ENCODE data around the gene ZNF649. TPM values are rescaled to one million over a fixed set of nuclear protein-coding genes. Genes with fewer than 3 reads are reported as not detected.
A peak's percentile ranks its signal among the peaks of the same experiment; 100 is the strongest.

ZNF649 gene
- total RNA-seq, 1 donor = 12.1 TPM

DNA sequence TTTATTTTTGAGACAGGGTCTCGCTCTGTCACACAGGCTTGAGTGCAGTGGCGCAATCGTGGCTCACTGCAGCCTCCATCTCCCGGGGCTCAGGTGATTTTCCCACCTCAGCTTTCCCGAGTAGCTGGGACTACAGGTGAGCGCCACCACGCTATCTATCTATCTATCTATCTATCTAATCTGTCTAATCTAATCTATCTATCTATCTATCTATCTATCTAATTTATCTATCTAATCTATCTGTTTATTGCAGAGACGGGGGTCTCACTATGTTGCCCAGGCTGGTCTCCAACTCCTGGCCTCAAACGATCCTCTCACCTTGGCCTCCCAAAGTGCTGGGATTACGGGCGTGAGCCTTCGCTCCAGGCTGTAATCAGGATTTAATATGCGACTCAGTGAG is 23.0 kb upstream of the ZNF649 start:
- no peak for DNase-seq (ENCODE audit: low read depth)
- H3K4me3 ChIP-seq (ENCODE audit: low read depth, low read length) = peak overlapping the region; percentile 99
- TF ChIP-seq, protein P1, sequence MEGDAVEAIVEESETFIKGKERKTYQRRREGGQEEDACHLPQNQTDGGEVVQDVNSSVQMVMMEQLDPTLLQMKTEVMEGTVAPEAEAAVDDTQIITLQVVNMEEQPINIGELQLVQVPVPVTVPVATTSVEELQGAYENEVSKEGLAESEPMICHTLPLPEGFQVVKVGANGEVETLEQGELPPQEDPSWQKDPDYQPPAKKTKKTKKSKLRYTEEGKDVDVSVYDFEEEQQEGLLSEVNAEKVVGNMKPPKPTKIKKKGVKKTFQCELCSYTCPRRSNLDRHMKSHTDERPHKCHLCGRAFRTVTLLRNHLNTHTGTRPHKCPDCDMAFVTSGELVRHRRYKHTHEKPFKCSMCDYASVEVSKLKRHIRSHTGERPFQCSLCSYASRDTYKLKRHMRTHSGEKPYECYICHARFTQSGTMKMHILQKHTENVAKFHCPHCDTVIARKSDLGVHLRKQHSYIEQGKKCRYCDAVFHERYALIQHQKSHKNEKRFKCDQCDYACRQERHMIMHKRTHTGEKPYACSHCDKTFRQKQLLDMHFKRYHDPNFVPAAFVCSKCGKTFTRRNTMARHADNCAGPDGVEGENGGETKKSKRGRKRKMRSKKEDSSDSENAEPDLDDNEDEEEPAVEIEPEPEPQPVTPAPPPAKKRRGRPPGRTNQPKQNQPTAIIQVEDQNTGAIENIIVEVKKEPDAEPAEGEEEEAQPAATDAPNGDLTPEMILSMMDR (IDR thresholded peaks at IDR 0.05; ENCODE audit: insufficient read depth, low read depth, low read length) = no peak

DNA sequence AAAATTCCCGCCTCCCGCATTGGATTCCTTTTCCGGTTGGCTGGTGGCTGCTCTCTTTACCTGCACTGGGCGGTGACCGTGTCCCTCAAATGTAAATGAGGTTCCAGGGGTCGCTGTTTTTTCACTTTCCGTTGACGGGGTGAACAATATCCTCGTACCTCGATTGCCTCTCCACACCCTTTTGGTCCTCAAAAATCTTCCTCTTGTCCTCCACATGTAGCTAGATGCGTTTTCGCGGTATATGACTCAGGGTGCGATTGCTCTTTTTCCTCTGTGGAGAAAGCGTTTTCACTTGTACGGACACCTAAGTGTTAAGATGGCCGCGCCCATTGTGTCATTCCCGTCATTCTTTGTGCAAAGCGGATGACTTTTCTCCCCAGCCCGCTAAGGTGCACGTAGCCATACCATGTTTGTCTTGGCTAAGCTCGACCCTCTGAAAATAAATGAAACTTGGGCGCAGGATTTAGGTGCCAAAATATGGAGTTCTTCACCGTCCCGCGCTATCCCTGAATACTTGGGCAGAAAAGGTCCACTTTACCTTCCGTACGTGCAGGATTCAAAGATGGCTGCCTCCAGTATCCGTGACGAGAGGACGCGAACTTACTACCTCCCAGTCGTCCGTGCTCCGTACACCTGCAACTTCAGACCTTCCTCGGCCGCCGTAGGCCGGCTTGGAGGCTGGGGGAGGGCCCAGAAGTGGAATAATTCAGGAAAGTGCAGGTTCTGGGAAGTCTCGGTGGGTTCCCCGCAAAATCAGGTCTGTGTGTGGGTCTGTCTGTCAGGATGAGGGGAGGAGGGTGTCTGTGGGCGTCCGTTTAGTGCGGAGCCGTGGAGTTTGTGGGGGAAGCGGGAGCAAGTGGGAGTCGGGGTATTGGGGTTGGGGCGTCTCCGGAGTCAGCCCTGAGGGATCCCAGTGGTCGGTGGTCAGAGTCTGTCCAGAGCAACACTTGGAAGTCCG is 22.2 kb upstream of the ZNF649 start, which contains the start of gene ZNF613:
Gene ZNF613, plus strand, starts transcription at position 689 of the 958 bp plus-strand sequence. CDS start 8,749 bp downstream, outside the sequence.
- TF ChIP-seq, protein P1 (IDR thresholded peaks at IDR 0.05; ENCODE audit: insufficient read depth, low read depth, low read length) = peak; percentile 30
- DNase-seq (ENCODE audit: low read depth) = peak; percentile 94
- peak within 1 kb of the TSS; percentile 99 for H3K4me3 ChIP-seq (ENCODE audit: low read depth, low read length)

DNA sequence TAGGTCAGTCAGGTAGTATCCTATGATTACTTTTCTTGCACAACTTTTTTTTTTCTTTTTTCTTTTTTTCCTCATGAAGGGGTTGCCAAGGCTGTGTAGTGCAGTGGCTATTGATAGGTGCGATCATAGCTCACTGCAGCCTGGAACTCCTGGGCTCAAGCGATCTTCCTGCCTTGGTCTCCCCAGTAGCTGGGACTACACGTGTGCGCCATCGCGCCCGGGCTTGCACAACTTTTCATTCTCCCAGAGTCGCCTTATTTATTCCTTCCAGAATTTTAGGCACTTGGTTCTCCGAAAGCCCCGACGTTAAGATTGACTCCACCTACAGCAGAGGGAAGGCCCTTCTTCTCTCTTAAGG is 21.6 kb upstream of the ZNF649 start:
- TF ChIP-seq, protein P1 (IDR thresholded peaks at IDR 0.05; ENCODE audit: insufficient read depth, low read depth, low read length) = no peak
- DNase-seq (ENCODE audit: low read depth) = no peak
- peak overlapping the region; percentile 99 for H3K4me3 ChIP-seq (ENCODE audit: low read depth, low read length)

DNA sequence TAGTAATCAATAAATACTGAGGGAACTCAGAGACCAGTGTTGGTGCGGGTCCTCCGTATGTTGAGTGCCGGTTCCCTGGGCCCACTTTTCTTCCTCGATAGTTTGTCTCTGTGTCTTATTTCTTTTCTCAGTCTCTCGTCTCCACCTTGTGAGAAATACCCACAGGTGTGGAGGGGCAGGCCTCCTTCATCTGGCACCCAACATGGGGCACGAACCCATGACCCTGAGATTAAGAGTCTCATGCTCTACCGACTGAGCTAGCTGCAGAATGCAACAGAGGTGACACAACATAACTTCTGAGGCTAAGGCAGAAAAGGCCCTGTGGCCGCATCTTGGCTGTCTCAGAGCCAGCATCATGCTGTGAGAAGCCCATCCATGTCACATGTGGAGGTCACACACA is 17.1 kb upstream of the ZNF649 start:
- no peak for DNase-seq (ENCODE audit: low read depth)
- TF ChIP-seq, protein P1 (IDR thresholded peaks at IDR 0.05; ENCODE audit: insufficient read depth, low read depth, low read length) = no peak
- no peak overlapping the region for H3K4me3 ChIP-seq (ENCODE audit: low read depth, low read length)

DNA sequence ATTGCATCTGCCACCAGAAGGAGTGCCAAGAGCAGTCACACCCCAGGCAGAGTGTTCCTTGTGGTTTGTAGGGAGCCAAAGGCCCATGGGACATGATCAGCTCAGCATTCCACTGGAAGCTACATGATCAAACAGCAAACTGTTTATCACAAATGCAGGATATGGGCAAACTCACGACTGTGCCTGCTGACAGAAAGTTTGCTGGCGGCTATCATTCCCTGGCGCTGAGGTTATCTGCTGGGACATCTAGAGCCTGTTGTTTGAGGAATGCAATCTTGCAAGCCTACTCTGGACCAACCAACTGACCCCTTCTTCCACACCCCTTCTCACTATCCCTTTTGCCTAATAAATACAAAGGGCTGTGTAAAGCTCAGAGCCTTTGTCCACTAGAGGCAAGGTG is 14.8 kb upstream of the ZNF649 start:
- TF ChIP-seq, protein P1 (IDR thresholded peaks at IDR 0.05; ENCODE audit: insufficient read depth, low read depth, low read length) = no peak
- no peak overlapping the region for H3K4me3 ChIP-seq (ENCODE audit: low read depth, low read length)
- no peak for DNase-seq (ENCODE audit: low read depth)

DNA sequence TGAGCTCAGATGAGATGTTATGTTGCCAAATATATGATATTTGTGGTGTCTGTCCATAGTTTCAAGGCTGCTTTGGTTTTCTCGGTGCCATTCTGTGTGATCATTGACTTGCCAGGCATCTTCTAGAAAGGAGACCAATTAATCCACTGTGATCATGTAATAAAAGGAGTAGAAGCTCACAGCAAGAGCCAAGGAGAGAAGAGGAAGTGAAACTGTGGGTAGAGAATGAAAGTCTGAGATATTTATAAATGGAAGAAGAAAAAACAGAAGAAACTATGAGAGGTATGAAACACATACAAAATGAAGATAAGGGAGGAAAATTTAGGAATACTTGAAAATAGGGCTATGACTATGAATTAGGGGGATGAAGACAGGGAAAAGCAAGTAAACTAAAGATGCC is 11.3 kb upstream of the ZNF649 start:
- DNase-seq (ENCODE audit: low read depth) = no peak
- no peak overlapping the region for H3K4me3 ChIP-seq (ENCODE audit: low read depth, low read length)
- TF ChIP-seq, protein P1 (IDR thresholded peaks at IDR 0.05; ENCODE audit: insufficient read depth, low read depth, low read length) = no peak
